Kidney capillary endothelial cell (primary cell): ENCODE measurements around the gene ADPRH.

Experiments
- DNase-seq: peaks from one replicate; pipeline ENCODE4 v3.0.0-alpha.2; 2018; ENCODE audit warnings: low spot score

Gene ADPRH

DNA sequence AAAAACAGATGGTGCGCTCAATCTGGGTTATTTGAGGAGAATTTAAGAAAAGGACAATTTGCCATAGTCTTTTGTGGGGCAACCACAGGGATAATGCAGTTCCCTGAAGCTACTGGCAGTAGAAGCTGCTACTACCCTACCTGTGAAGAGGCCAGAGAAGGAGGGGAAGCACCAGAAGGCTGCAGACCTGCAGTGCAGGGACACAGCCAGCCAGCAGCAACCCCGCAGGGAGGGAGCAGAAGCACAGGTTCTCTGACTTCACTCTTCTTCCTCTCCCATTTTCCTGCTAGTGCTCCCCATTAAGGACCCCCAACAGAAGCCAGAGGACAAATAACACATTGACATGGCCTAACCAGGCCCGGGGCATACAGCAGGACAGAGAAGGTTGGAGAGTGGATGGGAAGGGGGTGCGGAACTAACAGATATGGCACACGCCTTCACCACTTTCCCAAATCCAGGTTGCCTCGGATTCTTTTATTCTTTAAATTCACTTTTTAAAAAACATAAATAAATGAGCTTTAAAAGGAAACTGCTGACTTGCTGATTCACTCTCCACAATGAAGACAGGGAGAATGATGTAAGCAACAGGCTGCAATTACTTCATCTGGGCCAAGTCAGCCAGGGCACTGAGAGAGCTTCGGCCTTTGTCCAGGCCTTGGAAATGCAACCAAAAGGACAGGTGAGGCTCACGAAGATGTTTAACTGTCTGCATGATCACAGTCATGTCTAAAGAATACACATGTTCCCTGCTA is 51.0 kb downstream of the ADPRH start:
- peak; percentile 41 for DNase-seq

DNA sequence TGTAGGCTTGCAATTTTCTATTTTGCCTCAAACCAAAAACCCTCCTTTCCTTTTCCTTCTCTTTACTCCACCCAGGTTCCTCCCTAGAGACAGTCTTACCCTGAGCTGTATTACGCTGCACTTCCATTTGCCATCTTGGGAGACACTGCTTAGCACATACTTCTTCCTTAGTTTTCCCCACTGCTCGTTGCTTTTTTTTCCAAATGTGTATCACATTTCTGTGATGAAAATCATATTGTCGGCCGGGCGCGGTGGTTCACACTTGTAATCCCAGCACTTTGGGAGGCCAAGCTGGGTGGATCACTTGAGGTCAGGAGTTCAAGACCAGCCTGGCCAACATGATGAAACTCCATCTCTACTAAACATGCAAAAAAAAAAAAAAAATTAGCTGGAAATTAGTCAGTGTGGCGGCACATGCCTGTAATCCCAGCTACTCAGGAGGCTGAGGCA is 51.6 kb downstream of the ADPRH start:
- no peak for DNase-seq

DNA sequence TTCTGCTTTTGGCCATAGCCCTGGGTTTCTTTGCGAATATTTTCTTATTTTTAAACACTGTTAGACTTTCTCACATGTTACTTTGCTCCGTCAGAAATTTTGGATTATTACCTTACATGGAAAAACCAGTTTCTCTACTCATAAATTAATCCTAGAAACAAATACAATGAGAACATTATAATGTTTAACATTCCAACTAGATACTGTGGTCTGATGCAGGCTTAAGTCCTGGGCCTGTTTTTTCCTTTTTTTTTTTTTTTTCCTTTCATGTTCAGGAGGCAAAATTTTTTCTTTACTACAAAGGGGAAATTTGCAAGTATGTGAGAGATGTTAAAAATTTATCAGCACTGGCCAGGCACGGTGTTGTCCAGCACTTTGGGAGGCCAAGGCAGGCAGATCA is 52.2 kb downstream of the ADPRH start:
- DNase-seq = no peak

DNA sequence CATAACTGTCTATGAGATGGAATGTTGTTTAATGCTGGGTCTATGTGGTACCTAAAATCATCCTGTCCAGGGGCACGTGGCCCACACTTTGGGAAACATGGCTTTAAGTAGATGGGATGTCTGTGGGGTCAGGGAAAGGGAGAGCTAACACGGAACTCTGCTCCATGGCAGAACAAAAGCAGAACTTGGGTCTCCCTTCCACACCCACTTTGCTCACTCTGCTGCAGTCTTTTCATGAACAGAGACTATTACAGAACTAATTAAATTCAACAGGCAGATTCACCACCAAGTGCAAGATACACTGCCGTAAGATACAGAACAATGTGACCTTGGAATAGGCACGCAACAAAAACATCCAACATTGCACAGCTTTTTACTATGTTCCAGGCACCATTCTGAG is 52.9 kb downstream of the ADPRH start:
- no peak for DNase-seq

DNA sequence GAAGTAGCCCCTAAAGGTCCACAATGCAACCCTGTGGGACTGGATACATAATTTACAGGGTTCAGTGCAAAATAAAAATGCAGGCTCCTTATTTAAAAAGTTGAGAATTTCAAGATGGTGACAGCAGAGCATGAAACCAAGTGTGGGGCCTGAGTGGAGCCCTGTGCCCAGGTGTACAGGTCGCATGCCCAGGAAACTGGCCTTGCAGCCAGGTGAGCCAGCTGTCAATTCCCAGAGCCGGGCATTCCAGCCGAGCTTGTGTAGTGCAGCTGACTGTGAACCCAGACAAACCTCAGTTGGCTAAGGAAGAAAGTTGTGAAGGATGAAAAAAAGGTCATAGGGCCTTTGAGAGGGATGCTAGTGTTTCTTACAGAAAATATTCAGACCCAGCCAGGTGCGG is 53.5 kb downstream of the ADPRH start:
- no peak for DNase-seq

DNA sequence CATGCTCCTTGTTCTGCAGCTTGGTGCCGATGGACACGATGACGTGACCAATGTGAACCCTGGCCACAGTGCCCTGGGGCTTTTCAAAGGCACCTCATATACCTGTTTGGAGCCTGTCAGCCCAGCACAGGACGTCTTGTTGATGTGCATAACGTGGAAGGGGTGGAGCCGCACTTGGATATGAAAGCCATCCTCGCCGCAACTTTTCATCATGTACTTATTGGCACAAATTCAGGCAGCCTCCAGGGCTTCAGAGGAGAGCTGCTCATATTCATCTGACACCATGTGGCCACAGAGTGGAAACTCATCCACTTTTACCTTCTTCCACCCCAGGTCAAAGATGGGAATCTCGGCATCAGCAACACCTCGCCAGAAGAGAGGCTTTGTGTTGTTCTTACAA is 56.4 kb downstream of the ADPRH start:
- DNase-seq = no peak

DNA sequence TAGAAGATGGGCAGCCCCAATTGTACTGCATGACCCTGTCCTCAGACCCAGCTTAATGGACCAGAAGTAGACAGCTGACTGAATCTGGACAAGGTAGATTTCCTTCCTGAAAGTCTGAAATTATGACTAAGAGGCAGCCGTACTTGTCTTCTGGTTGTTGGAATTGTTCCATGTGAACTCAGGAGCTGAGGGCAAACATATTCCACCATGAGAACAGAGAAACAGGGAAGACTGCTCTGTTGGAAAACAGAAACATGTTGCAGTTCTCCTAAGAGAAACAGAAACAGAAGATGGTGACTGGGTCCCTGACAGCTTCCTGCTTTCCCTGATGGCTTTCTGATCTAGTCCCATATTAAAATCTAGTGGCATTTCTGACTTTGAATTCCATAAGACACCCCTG is 57.0 kb downstream of the ADPRH start:
- DNase-seq = peak; percentile 74

DNA sequence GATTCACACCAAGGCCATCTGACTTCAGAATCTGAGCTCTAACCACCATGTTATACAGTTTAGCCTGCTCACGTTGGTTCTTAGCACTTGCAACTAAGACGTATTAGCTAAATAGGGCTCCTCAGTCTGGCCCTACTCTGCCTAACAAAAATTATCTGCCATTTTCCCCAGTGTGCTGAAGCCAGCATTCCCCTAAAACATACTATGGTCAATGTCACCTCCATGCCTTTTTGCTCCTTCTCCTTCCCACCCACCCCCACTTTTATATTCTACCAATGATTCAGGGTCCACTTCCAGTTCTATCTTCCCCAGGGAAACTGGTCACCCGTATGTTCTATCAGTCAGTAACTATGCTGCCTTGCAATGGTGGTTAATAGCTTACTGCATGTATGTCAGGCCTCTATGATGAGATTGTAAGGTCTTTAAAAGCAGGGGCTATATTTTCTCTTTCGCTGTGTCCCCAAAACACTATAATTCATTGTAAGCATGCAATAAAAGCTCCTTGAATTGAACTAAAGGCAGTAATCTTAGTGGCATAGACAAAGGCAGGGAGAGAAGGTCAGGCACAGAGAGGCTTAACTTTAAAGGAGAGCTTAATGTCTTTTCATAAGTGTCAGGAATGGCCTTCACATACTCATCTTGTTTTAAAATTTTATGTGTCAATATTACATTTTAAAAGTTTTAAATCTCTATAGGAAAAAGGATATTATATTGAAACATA is 57.8 kb downstream of the ADPRH start:
- DNase-seq = no peak

DNA sequence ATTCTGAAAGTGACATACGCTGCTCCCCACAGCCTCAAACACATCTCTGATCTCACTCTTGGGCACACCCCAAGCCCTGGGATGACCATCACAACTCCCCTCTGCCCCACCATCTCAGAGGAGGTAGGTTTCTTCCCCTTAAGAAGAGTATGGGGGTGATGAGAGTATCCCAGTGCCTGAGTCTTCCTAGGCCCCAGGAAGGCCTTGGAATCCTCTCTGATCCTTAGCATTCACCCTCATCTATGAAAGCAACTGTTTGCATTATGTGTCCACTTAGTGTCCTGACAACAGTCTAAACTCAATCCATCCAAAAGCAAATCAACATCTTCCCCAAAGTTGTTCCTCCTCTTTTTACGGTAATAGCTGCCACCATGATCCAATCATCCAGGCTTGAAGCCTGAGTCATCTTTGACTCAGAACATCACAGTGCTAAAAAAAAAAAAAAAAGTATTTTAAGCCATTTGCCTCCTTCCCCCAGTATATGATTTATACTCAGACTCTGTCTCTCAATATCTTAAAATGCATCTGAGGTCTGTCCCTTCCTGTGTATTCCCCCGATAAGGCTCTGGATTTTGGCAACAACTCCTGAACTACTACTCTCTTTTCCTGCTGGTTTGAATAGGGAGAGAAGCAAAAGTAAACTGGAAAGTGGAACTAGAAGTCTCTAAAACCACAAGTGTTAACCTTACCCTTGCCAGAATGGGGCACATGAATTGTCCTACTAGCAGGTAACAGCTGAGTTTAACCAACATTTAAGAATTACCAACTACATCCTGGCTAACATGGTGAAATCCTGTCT is 58.6 kb downstream of the ADPRH start:
- peak; percentile 78 for DNase-seq
